WTC11 (cell line): ENCODE results near the gene GPATCH2L. TPM values are rescaled to one million over a fixed set of nuclear protein-coding genes. Genes with fewer than 3 reads are reported as not detected.

Source experiments
- ATAC-seq: fragments of 200-7000 bp; cut with Tn5 transposase; 2 replicates; pipeline ENCODE4 v1.10.0; 2021; ENCODE audit warnings: mild to moderate bottlenecking, moderate library complexity
- CTCF ChIA-PET: fragments of 300-600 bp; sonication (Branson Sonifier 250); formaldehyde crosslinking; loops from one replicate; lab custom pipeline; 2021; ENCODE audit warnings: antibody characterized with exemption; lab: Charles Lee
- POLR2A ChIA-PET: fragments of 350-600 bp; sonication (Branson Sonifier 250); formaldehyde crosslinking; loops from one replicate; lab custom pipeline; 2021; ENCODE audit warnings: antibody characterized with exemption; lab: Charles Lee
- DNase-seq: peaks from one replicate; pipeline ENCODE4 v3.0.0; 2021; ENCODE audit warnings: low spot score
- H3K27ac Mint-ChIP-seq: 2 replicates; pipeline ENCODE4 v1.8.0; 2021; ENCODE audit warnings: mixed read lengths
- H3K27me3 Mint-ChIP-seq: 2 replicates; pipeline ENCODE4 v1.8.0; 2021; ENCODE audit warnings: low read depth, mild to moderate bottlenecking, moderate library complexity, mixed read lengths
- H3K36me3 Mint-ChIP-seq: 2 replicates; pipeline ENCODE4 v1.8.0; 2021; ENCODE audit warnings: mixed read lengths
- H3K4me1 Mint-ChIP-seq: 2 replicates; pipeline ENCODE4 v1.8.0; 2022; ENCODE audit warnings: mixed read lengths
- H3K4me3 Mint-ChIP-seq: 2 replicates; pipeline ENCODE4 v1.8.0; 2021; ENCODE audit warnings: mild to moderate bottlenecking, moderate library complexity, mixed read lengths
- H3K9me3 Mint-ChIP-seq: 2 replicates; pipeline ENCODE4 v1.8.0; 2021; ENCODE audit warnings: mixed read lengths
- AR ChIP-seq: fragments of 250-450 bp; sonication (Bioruptor Pico); IDR thresholded peaks from 2 replicates; pipeline ENCODE4 v1.9.0; 2021; ENCODE audit warnings: mild to moderate bottlenecking
- ATF2 ChIP-seq: sonication (generic); formaldehyde crosslinking; IDR thresholded peaks from 2 replicates; pipeline ENCODE4 v1.8.1; 2022; ENCODE audit warnings: low read depth, missing genetic modification reagents, borderline replicate concordance
- CBFB ChIP-seq: sonication (generic); formaldehyde crosslinking; IDR thresholded peaks from 2 replicates; pipeline ENCODE4 v1.8.1; 2022; ENCODE audit warnings: mild to moderate bottlenecking, low read depth, missing genetic modification reagents
- E2F1 ChIP-seq: sonication (generic); formaldehyde crosslinking; IDR thresholded peaks from 2 replicates; pipeline ENCODE4 v1.8.0; 2022; ENCODE audit warnings: mild to moderate bottlenecking, missing genetic modification reagents
- ERG ChIP-seq: fragments of 250-450 bp; sonication (Bioruptor Pico); IDR thresholded peaks from 2 replicates; pipeline ENCODE4 v1.8.0; 2021; ENCODE audit warnings: mild to moderate bottlenecking
- HMGXB4 ChIP-seq: sonication (generic); formaldehyde crosslinking; IDR thresholded peaks from 2 replicates; pipeline ENCODE4 v1.8.1; 2023; ENCODE audit warnings: mild to moderate bottlenecking, moderate library complexity, missing genetic modification reagents
- MLX ChIP-seq: sonication (generic); formaldehyde crosslinking; IDR thresholded peaks from 2 replicates; pipeline ENCODE4 v1.8.1; 2023; ENCODE audit warnings: mild to moderate bottlenecking, missing genetic modification reagents, moderate library complexity
- MXD4 ChIP-seq: fragments of 250-450 bp; sonication (Bioruptor Pico); IDR thresholded peaks from 2 replicates; pipeline ENCODE4 v1.8.0; 2021; ENCODE audit warnings: mild to moderate bottlenecking, moderate library complexity, borderline replicate concordance
- MYBL2 ChIP-seq: sonication (generic); formaldehyde crosslinking; IDR thresholded peaks from 2 replicates; pipeline ENCODE4 v1.8.1; 2023; ENCODE audit warnings: mild to moderate bottlenecking, moderate library complexity, missing genetic modification reagents
- TCF7 ChIP-seq: sonication (generic); formaldehyde crosslinking; IDR thresholded peaks from 2 replicates; pipeline ENCODE4 v1.8.0; 2022; ENCODE audit warnings: mild to moderate bottlenecking, low read depth, missing genetic modification reagents, moderate library complexity
- ZNF138 ChIP-seq: sonication (generic); formaldehyde crosslinking; conservative IDR thresholded peaks from 2 replicates; pipeline ENCODE4 v1.8.1; 2022; ENCODE audit warnings: mild to moderate bottlenecking, moderate library complexity, missing genetic modification reagents
- total RNA-seq: library from RNA; stranded (reverse); gene quantifications from 3 replicates; pipeline ENCODE4 v1.2.3, GENCODE V29; 2021

Gene GPATCH2L
- total RNA-seq, 1 experiment from 2014 or later = 67.2 TPM

- TF ChIP-seq ATF2 = no peak
- no peak for TF ChIP-seq ERG (CRISPR knock-in tag)
- TF ChIP-seq ZNF138 = no peak
- TF ChIP-seq MYBL2 (CRISPR knock-in tag) = no peak
- no peak for TF ChIP-seq AR (CRISPR knock-in tag)
- TF ChIP-seq CBFB (CRISPR knock-in tag) = no peak
- no peak for TF ChIP-seq HMGXB4 (CRISPR knock-in tag)
- TF ChIP-seq MLX (CRISPR knock-in tag) = no peak
- TF ChIP-seq, all 79 proteins: peak for 0
These were observed 83.9 kb downstream of the GPATCH2L start (continued) for GRCh38 chr14:76235628-76236027.

GRCh38 chr14:76236172-76237130 lies 84.7 kb downstream of the GPATCH2L start:
- POLR2A ChIA-PET = no interaction called here
- CTCF ChIA-PET = interaction anchor here (0.7 to 1.1 kb wide), 2 partner anchors 117 to 138 kb away, joined by 3 read pairs; no protein-coding TSS in a partner anchor
- no peak for TF ChIP-seq MXD4
- no peak for TF ChIP-seq E2F1
- no peak for TF ChIP-seq TCF7 (CRISPR knock-in tag)
- TF ChIP-seq, all 79 proteins: peak for 0
- H3K4me3 Mint-ChIP-seq = no peak overlapping the region
- no peak for DNase-seq
- no peaks in the 10 kb centered on the region; the same call in 1 of the 2 replicates for H3K27me3 Mint-ChIP-seq
- H3K9me3 Mint-ChIP-seq = peaks cover 35% of the 10 kb centered on the region
- no peak overlapping the region for H3K27ac Mint-ChIP-seq
- peaks cover 18% of the 10 kb centered on the region for H3K36me3 Mint-ChIP-seq
- peaks cover 19% of the 10 kb centered on the region for H3K4me1 Mint-ChIP-seq
- no peak for ATAC-seq
